ENCODE measurements around the gene FIGN. TPM values are rescaled to one million over a fixed set of nuclear protein-coding genes. Genes with fewer than 3 reads are reported as not detected.

The FIGN gene
- total and polyA plus RNA-seq, 2 of the 8 experiments (the other 6 are each of a cell fraction or from before 2014, with no cell fraction given) = 5.0 to 22.8 TPM

- TF ChIP-seq CHD7 (IDR thresholded peaks at IDR 0.05; ENCODE audit: insufficient replicate concordance, low read length) = no peak
- TF ChIP-seq RBBP5 (IDR thresholded peaks at IDR 0.05; ENCODE audit: borderline replicate concordance, low read depth, low read length) = no peak
Observed at GRCh38 chr2:163548970-163549369, 186.8 kb downstream of the FIGN start (continued).

Data from H1 (cell line).